Activated CD4-positive, alpha-beta T cell treated with anti-CD3 and anti-CD28 coated beads for 36 hours (primary cell): ENCODE results near the gene PPTC7. TPM values are rescaled to one million over a fixed set of nuclear protein-coding genes. Genes with fewer than 3 reads are reported as not detected.

Experiments used
- ATAC-seq: fragments of 200-7000 bp; cut with Tn5 transposase; one replicate; pipeline ENCODE4 v1.10.0; 2021; ENCODE audit warnings: mild to moderate bottlenecking, moderate library complexity
- CTCF ChIA-PET: fragments of 350-600 bp; sonication (Branson Sonifier 250); formaldehyde crosslinking; loops from one replicate; lab custom pipeline; 2021; ENCODE audit warnings: antibody characterized with exemption; lab: Charles Lee
- POLR2A ChIA-PET: fragments of 350-600 bp; sonication (Branson Sonifier 250); formaldehyde crosslinking; loops from one replicate; lab custom pipeline; 2021; ENCODE audit warnings: antibody characterized with exemption, inconsistent platforms; lab: Charles Lee
- DNase-seq: peaks from one replicate; pipeline ENCODE4 v3.0.0-alpha.2; 2020
- H3K27ac Mint-ChIP-seq: one replicate; pipeline ENCODE4 v1.8.0; 2021; ENCODE audit warnings: mixed read lengths
- H3K27me3 Mint-ChIP-seq: one replicate; pipeline ENCODE4 v1.8.0; 2021; ENCODE audit warnings: mixed read lengths
- H3K36me3 Mint-ChIP-seq: one replicate; pipeline ENCODE4 v1.8.0; 2021; ENCODE audit warnings: low read depth, mixed read lengths
- H3K4me1 Mint-ChIP-seq: one replicate; pipeline ENCODE4 v1.8.0; 2021; ENCODE audit warnings: mixed read lengths
- H3K4me3 Mint-ChIP-seq: one replicate; pipeline ENCODE4 v1.8.0; 2021; ENCODE audit warnings: mild to moderate bottlenecking, moderate library complexity, mixed read lengths
- H3K9me3 Mint-ChIP-seq: one replicate; pipeline ENCODE4 v1.8.0; 2021; ENCODE audit warnings: low read depth, mixed read lengths
- intact Hi-C, 2 experiments: fragments of 100-400 bp; cut with DNase I in 1 of 2; cut with micrococcal nuclease in 1 of 2; formaldehyde crosslinking; loops; one replicate each; pipeline versions ENCODE4 v1.14.2 to v1.15.1; 2022 to 2024; cut with DNase I, micrococcal nuclease
- total RNA-seq, 2 experiments: library from RNA; stranded (reverse); gene quantifications; one replicate each; pipeline ENCODE4 v1.2.3, GENCODE V29; 2021

Gene PPTC7, protein sequence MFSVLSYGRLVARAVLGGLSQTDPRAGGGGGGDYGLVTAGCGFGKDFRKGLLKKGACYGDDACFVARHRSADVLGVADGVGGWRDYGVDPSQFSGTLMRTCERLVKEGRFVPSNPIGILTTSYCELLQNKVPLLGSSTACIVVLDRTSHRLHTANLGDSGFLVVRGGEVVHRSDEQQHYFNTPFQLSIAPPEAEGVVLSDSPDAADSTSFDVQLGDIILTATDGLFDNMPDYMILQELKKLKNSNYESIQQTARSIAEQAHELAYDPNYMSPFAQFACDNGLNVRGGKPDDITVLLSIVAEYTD
- total RNA-seq, result 10 to 100 TPM; 33.4 to 36.5 TPM

DNA sequence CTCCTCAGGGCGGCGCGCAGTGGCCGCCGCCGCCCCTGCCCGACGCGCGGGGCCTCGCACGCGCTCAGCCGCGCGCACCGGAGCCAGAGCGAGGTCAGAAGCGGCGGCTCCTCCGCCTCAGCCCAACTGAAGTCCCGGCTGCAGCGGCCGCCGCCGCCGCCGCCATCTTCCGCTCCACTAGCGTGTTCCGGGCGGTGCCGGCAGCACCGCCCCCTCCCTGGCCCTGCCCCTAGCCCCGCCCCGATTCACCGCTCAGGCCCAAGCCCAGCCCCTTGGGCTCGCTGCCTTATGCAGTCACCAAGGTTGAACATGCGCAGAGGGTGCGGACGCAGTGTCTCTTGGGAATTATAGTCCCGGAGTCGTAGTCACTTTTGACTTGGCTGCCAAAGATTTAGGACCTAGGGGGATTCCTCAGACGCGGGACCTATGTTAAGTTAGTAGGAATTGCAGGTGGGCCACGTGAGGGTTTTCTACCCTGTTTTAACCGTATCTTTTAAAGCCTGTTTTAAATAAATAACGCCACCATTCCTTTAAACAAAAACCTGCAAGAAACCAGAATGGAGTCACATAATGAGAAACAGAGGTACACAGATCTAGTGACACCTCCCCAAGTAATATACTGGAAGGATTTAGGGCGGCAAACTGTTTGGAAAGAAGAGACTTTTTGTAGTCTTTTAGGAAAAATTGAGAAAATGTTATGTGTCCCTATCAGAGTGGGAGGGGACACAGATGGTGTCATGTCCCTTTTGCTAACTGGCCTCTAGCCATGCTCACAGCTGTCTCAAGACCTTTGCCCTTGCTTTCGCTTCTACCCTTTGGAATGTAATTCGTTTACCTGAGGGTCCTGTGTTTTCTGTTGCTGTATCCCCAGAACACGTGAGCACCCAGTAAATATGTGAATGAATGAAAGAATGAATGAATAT, at the start of gene PPTC7:
Gene PPTC7 (minus strand): TSS at position 182 of the 923 bp plus-strand sequence. CDS start 287 bp downstream, outside the sequence.
- ATAC-seq (peak; percentile 86), DNase-seq (peak; percentile 99)
- H3K4me1 Mint-ChIP-seq, result peaks cover 59% of the 10 kb centered on the region
- POLR2A ChIA-PET, result no interaction called here
- no peaks in the 10 kb centered on the region for H3K9me3 Mint-ChIP-seq
- no peaks in the 10 kb centered on the region for H3K27me3 Mint-ChIP-seq
- peak within 1 kb of the TSS; percentile 91 for H3K4me3 Mint-ChIP-seq
- H3K27ac Mint-ChIP-seq, result peak within 1 kb of the TSS; percentile 99
- intact Hi-C loops, result loop anchor here in 1 of 2 experiments (1.0 to 5.0 kb wide), 7 partner anchors 31 to 824 kb away; partner anchors contain the start of genes ANKRD13A, FAM216A, GIT2 and GPN3
- H3K36me3 Mint-ChIP-seq, result peaks cover 31% of the 10 kb centered on the region
- CTCF ChIA-PET, result interaction anchor here (1.7 to 3.8 kb wide), 4 partner anchors 8 to 133 kb away, joined by 7 to 33 read pairs (median 12); partner anchors contain the start of gene ARPC3

DNA sequence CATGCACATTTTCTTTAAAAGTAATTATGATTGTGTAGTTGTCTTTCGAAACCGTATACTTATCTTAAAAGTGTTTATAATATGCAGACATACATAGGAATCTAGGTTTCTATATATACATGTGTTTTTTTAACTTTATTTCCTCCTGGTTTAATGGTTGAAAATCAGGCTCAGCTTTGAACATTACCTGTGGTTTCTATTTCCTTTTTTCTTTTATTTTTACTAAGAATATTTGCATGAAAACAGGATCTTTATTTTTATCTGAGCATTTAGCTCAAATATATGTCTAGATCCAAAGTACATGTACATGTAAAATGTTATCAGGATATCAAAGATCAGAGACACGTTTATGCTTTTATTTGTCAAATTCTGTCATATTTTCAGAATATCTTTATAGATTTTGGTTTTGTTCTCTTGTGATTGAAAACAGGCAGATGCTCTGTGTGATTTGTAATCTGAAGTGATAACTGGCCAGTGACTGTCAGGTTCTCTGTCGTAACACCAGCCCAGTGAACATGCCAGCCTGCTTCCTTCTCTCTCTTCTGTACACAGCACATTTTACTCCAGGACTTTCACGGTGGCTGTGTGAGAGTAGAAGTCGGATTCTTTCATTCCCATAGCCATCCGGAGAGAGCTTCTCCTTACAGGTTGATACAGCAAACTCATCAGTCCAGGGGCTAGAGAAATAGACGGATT, 44.5 kb upstream of the PPTC7 start:
- intact Hi-C loops, result no loop called here
- ChIA-PET CTCF (interaction anchor here (0.9 to 1.5 kb wide), 4 partner anchors 8 to 62 kb away, joined by 3 to 5 read pairs (median 3); no protein-coding TSS in a partner anchor), POLR2A (interaction anchor here (0.6 kb wide), 1 partner anchor 65 kb away, joined by 6 read pairs; no protein-coding TSS in a partner anchor)
- H3K27ac Mint-ChIP-seq, result no peak overlapping the region
- H3K4me3 Mint-ChIP-seq, result no peak overlapping the region
- DNase-seq, result no peak
- peaks cover 7% of the 10 kb centered on the region for H3K4me1 Mint-ChIP-seq
- H3K9me3 Mint-ChIP-seq, result no peaks in the 10 kb centered on the region
- H3K36me3 Mint-ChIP-seq, result peaks cover 5% of the 10 kb centered on the region
- no peak for ATAC-seq
- H3K27me3 Mint-ChIP-seq, result no peaks in the 10 kb centered on the region

- Mint-ChIP-seq H3K4me1 (peaks cover 14% of the 10 kb centered on the region), H3K27me3 (no peaks in the 10 kb centered on the region), H3K4me3 (no peak overlapping the region), H3K27ac (no peak overlapping the region), H3K9me3 (no peaks in the 10 kb centered on the region), H3K36me3 (no peaks in the 10 kb centered on the region)
- ATAC-seq (no peak), DNase-seq (no peak)
- ChIA-PET CTCF (interaction anchor here (0.6 to 1.2 kb wide), 3 partner anchors 38 to 297 kb away, joined by 3 to 5 read pairs (median 3); partner anchors contain the start of gene ARPC3), POLR2A (no interaction called here)
- intact Hi-C loops, result no loop called here
Measured at GRCh38 chr12:110622582-110622981, 39.5 kb upstream of the PPTC7 start.

DNA sequence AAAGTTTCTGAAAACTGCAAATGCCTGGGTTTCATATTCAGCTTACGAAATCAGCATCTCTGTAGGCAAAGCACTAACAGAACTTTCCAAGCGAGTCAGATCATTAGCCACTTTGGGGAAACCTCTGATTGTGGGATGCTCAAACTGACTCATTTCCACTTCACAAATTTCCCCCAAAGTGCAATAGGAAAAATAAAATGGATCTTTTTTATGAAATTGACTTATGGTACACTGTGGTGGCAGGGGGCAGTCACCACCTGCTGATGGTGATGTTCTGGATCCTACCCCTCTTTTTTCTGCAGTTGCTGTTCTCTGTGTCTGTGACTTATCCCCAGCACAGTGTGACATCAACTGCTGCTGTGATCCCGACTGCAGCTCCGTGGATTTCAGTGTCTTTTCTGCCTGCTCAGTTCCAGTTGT, 36.4 kb upstream of the PPTC7 start:
- H3K4me1 Mint-ChIP-seq, result peaks cover 20% of the 10 kb centered on the region

DNA sequence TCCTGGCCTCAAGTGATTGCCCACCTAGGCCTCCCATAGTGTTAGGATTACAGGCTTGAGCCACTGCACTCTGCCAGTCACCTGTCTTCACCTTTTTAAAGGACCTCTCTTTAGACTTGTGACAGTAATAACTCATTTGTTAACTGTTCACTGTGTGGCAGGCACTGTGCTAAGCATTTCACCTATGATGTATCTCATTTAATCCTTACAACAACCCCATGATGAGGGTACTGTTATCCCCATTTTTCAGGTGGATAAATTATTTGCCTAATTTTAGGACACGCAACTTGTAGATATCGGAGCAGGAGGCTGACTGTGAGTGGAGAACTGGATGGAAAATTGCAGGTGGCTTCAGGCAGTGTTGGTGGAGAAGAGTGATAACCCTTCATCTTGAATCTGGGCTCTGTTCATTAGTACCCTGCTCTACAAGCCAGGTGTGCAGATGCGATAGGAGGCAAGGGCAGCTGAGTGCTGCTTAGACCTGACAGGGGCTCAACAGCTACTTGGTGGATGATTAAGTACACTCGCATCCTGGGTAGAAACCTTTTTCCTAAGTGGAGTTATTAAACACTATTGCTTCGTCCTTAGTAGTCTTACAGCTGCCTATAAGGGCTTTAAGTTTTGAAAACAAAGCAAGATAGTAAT, 33.5 kb upstream of the PPTC7 start:
- ChIA-PET POLR2A (interaction anchor here (0.5 to 1.2 kb wide), 2 partner anchors 12 to 149 kb away, joined by 3 to 7 read pairs; partner anchors contain the start of gene GPN3), CTCF (interaction anchor here (0.6 to 2.9 kb wide), 7 partner anchors 22 to 271 kb away, joined by 3 to 16 read pairs (median 4); partner anchors contain the start of gene ARPC3)
- Mint-ChIP-seq H3K27ac (no peak overlapping the region), H3K27me3 (no peaks in the 10 kb centered on the region), H3K4me1 (peaks cover 23% of the 10 kb centered on the region), H3K4me3 (no peak overlapping the region), H3K36me3 (no peaks in the 10 kb centered on the region), H3K9me3 (no peaks in the 10 kb centered on the region)
- no peak for DNase-seq
- no peak for ATAC-seq
- intact Hi-C loops, result loop anchor here (5.0 to 10.0 kb wide), 2 partner anchors 271 to 332 kb away; partner anchors contain the start of gene ATP2A2 (in 1 of the 2)

More for the DNA sequence above, 36.4 kb upstream of the PPTC7 start:
- ATAC-seq (peak; percentile 92), DNase-seq (peak; percentile 68)
- Mint-ChIP-seq H3K9me3 (no peaks in the 10 kb centered on the region), H3K36me3 (no peaks in the 10 kb centered on the region), H3K27me3 (no peaks in the 10 kb centered on the region), H3K4me3 (peak overlapping the region; percentile 19), H3K27ac (peak overlapping the region; percentile 55)
- intact Hi-C loops, result loop anchor here (1.0 to 10.0 kb wide), 6 partner anchors 41 to 335 kb away; partner anchors contain the start of gene ATP2A2 (in 1 of the 2)
- ChIA-PET CTCF (interaction anchor here (0.6 to 2.0 kb wide), 17 partner anchors 8 to 831 kb away, joined by 3 to 5 read pairs (median 4); partner anchors contain the start of genes FAM216A and GPN3), POLR2A (interaction anchor here (0.7 kb wide), 1 partner anchor 748 kb away, joined by 7 read pairs; no protein-coding TSS in a partner anchor)

DNA sequence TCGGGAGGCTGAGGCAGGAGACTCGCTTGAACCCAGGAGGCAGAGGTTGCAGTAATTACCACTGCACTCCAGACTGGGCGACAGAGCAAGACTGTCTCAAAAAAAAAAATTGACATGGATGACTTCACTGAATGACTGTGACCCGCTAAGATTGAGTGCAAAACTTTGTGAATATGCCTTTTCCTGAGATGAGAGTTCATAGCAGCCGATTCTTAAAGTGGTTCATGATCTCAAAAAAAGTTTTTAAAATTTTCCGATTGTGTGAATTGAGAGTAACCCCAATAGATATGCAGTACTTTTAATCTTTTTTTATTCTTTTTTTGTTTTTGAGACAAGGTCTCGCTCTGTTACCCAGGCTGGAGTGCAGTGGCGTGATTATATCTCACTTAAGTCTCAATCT, 32.1 kb upstream of the PPTC7 start:
- CTCF ChIA-PET, result interaction anchor here (0.6 to 2.9 kb wide), 9 partner anchors 13 to 211 kb away, joined by 3 to 21 read pairs (median 4); partner anchors contain the start of gene ARPC3
- ATAC-seq, result no peak
- Mint-ChIP-seq H3K4me3 (peak overlapping the region; percentile 44), H3K27me3 (no peaks in the 10 kb centered on the region), H3K36me3 (no peaks in the 10 kb centered on the region), H3K27ac (no peak overlapping the region), H3K4me1 (peaks cover 23% of the 10 kb centered on the region), H3K9me3 (no peaks in the 10 kb centered on the region)
- intact Hi-C loops, result loop anchor here (2.0 to 10.0 kb wide), 5 partner anchors 128 to 490 kb away; partner anchors contain the start of genes ATP2A2 (in 1 of the 2), IFT81 (in 1 of the 2) and PPP1CC (in 1 of the 2)
- no peak for DNase-seq
- POLR2A ChIA-PET, result interaction anchor here (0.6 to 1.2 kb wide), 3 partner anchors 34 to 184 kb away, joined by 3 to 6 read pairs (median 3); partner anchors contain the start of gene GPN3

- Mint-ChIP-seq H3K27me3 (no peaks in the 10 kb centered on the region), H3K36me3 (no peaks in the 10 kb centered on the region), H3K9me3 (no peaks in the 10 kb centered on the region), H3K4me3 (peak within 1 kb of the TSS; percentile 78), H3K4me1 (peaks cover 12% of the 10 kb centered on the region), H3K27ac (peak within 1 kb of the TSS; percentile 67)
- peak; percentile 99 for ATAC-seq
- ChIA-PET POLR2A (interaction anchor here (0.7 to 1.2 kb wide), 4 partner anchors 33 to 146 kb away, joined by 3 to 9 read pairs (median 6); partner anchors contain the start of genes GPN3, RAD9B and VPS29), CTCF (interaction anchor here (0.7 to 2.9 kb wide), 7 partner anchors 13 to 212 kb away, joined by 3 to 21 read pairs (median 5); partner anchors contain the start of genes ARPC3, FAM216A and GPN3)
- peak; percentile 99 for DNase-seq
- intact Hi-C loops, result loop anchor here in 1 of 2 experiments (1.0 to 10.0 kb wide), 9 partner anchors 31 to 489 kb away; partner anchors contain the start of genes ARPC3, ATP2A2, FAM216A and GPN3
Measured at GRCh38 chr12:110613771-110614684, 30.9 kb upstream of the PPTC7 start, which contains the start of gene TCTN1. TCTN1 (plus strand) TSS chr12:110614129; CDS start chr12:110614183, 54 bp downstream.

DNA sequence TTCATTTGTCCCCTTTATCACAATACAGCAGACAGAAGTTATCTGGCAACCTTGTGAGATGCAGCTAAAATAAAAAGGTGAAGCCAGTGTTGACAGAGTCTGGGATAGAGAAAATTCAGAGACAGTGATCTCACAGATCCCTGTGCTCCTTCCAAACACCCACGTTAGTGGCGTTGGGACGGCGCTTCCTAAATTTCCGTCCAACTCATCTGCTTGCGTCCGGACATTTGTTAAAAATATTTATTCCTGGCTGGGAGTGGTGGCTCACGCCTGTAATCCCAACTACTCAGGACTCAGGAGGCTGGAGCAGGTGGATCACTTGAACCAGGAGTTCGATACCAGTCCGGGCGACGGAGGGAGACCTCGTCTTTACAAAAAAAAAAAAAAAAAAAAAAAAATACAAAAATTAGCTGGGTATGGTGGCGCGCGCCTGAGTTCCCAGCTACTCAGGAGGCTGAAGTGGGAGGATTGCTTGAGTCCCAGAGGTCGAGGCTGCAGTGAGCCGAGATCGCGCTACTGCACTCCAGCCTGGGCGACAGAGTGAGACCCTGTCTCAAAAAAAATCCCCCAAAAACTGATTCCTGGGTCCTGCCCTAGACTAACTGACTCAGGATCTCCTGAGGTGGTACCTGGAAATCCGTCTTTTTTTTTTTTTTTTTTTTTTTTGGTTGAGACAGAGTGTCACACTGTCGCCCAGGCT, 30.1 kb upstream of the PPTC7 start:
- intact Hi-C loops, result loop anchor here in 1 of 2 experiments (5.0 to 10.0 kb wide), 2 partner anchors 274 to 328 kb away; partner anchors contain the start of gene ATP2A2
- Mint-ChIP-seq H3K4me1 (peaks cover 12% of the 10 kb centered on the region), H3K4me3 (peak overlapping the region; percentile 78), H3K36me3 (no peaks in the 10 kb centered on the region), H3K9me3 (no peaks in the 10 kb centered on the region), H3K27ac (peak overlapping the region; percentile 67), H3K27me3 (no peaks in the 10 kb centered on the region)
- POLR2A ChIA-PET, result interaction anchor here (0.7 to 1.2 kb wide), 4 partner anchors 32 to 145 kb away, joined by 3 to 9 read pairs (median 6); partner anchors contain the start of genes GPN3, RAD9B and VPS29
- DNase-seq, result no peak
- CTCF ChIA-PET, result interaction anchor here (1.4 to 2.9 kb wide), 6 partner anchors 12 to 163 kb away, joined by 3 to 21 read pairs (median 5); partner anchors contain the start of genes ARPC3, FAM216A and GPN3
- no peak for ATAC-seq
